Endothelial cell of umbilical vein (primary cell): ENCODE data around the gene ALDH1L1. TPM values are rescaled to one million over a fixed set of nuclear protein-coding genes. Genes with fewer than 3 reads are reported as not detected.

Experiments used
- BruUV-seq: library from RNA; stranded (reverse); fragments of 400-500 nt; replicated peaks from 2 replicates; lab custom pipeline; 2021; lab: Mats Ljungman, UMichigan
- CTCF ChIA-PET: fragments of 300-600, 350-600 bp; sonication (Branson Sonifier 250); formaldehyde crosslinking; loops from one replicate; lab custom pipeline; 2021; ENCODE audit warnings: antibody characterized with exemption, inconsistent platforms; lab: Charles Lee
- POLR2A ChIA-PET: fragments of 300-600, 350-600 bp; sonication (Branson Sonifier 250); formaldehyde crosslinking; loops from one replicate; lab custom pipeline; 2021; ENCODE audit warnings: antibody characterized with exemption, inconsistent platforms; lab: Charles Lee
- DNase-seq: peaks from one replicate; pipeline ENCODE4 v3.0.0-alpha.2; 2011; ENCODE audit warnings: low read depth, low spot score
- FAIRE-seq: peaks from 2 replicates; lab custom pipeline; 2011; peaks lifted over from hg19 to GRCh38; lab: Jason Lieb, UNC
- H2AFZ ChIP-seq: 2 replicates; pipeline ENCODE4 v1.6.0; 2012; ENCODE audit warnings: low read depth, low read length, control low read depth, inconsistent platforms
- H3K27ac ChIP-seq: 2 replicates; pipeline ENCODE4 v1.5.1; 2011; ENCODE audit warnings: low read depth, mild to moderate bottlenecking, control low read depth, low read length, moderate library complexity; ENCODE audit not compliant: insufficient read depth
- H3K27me3 ChIP-seq, 2 experiments: 2 replicates each; pipeline versions ENCODE4 v1.6.0 to v1.6.1; 2011; ENCODE audit warnings: low read length in 2 of 2, mixed read lengths in 1 of 2; ENCODE audit not compliant: control insufficient read depth in 2 of 2, insufficient read depth in 2 of 2
- H3K36me3 ChIP-seq, 2 experiments: 2 replicates in 1 of 2; 3 replicates in 1 of 2; pipeline ENCODE4 v1.5.1; 2011; ENCODE audit warnings: low read length in 2 of 2, mild to moderate bottlenecking in 1 of 2, moderate library complexity in 1 of 2; ENCODE audit not compliant: control insufficient read depth in 2 of 2, insufficient read depth in 2 of 2; ENCODE audit errors: extremely low read depth in 1 of 2
- H3K4me1 ChIP-seq: 3 replicates; pipeline ENCODE4 v1.5.1; 2011; ENCODE audit warnings: mild to moderate bottlenecking, low read length; ENCODE audit not compliant: control insufficient read depth, insufficient read depth; ENCODE audit errors: extremely low read depth
- H3K4me2 ChIP-seq: 2 replicates; pipeline ENCODE4 v1.6.1; 2011; ENCODE audit warnings: low read length, control low read depth, mixed read lengths; ENCODE audit not compliant: insufficient read depth
- H3K4me3 ChIP-seq, 3 experiments: fragments of 200-600 bp in 1 of 3; sonication (generic), shearing (Covaris generic) in 1 of 3; replicated peaks in 1 of 3; 2 replicates each; pipeline ENCODE4 v1.5.1; 2011 to 2016; ENCODE audit warnings: control low read depth in 3 of 3, low read length in 3 of 3, mild to moderate bottlenecking in 2 of 3, inconsistent platforms in 1 of 3, low read depth in 1 of 3, moderate library complexity in 1 of 3; ENCODE audit not compliant: insufficient read depth in 1 of 3
- H3K79me2 ChIP-seq: 2 replicates; pipeline ENCODE4 v1.6.0; 2012; ENCODE audit warnings: low read length, inconsistent platforms; ENCODE audit not compliant: control insufficient read depth, insufficient read depth
- H3K9ac ChIP-seq: replicated peaks from 2 replicates; pipeline ENCODE3; 2011; ENCODE audit warnings: low read length, control low read depth; ENCODE audit not compliant: insufficient read depth; ENCODE audit errors: extremely low read depth
- H3K9me1 ChIP-seq: replicated peaks from 3 replicates; pipeline ENCODE4 v1.6.0; 2011; ENCODE audit warnings: mild to moderate bottlenecking, low read length; ENCODE audit not compliant: control insufficient read depth, insufficient read depth; ENCODE audit errors: extremely low read depth
- H3K9me3 ChIP-seq: replicated peaks from 2 replicates; pipeline ENCODE4 v1.5.1; 2012; ENCODE audit warnings: low read length, inconsistent platforms; ENCODE audit not compliant: control insufficient read depth, insufficient read depth
- H4K20me1 ChIP-seq: replicated peaks from 2 replicates; pipeline ENCODE3; 2011; ENCODE audit warnings: mild to moderate bottlenecking, low read length; ENCODE audit not compliant: control insufficient read depth, insufficient read depth; ENCODE audit errors: extremely low read depth
- GATA2 ChIP-seq: IDR thresholded peaks from 2 replicates; pipeline ENCODE4 v1.7.0; 2011; ENCODE audit warnings: low read depth, mild to moderate bottlenecking, moderate library complexity, mixed read lengths, low read length; ENCODE audit not compliant: insufficient read length, insufficient read depth
- JUN ChIP-seq: IDR thresholded peaks from 2 replicates; pipeline ENCODE4 v1.6.1; 2011; ENCODE audit warnings: borderline replicate concordance, low read depth; ENCODE audit not compliant: insufficient read length, insufficient read depth
- dilution Hi-C: fragments of 300-500 bp; cut with MboI; formaldehyde crosslinking; loops from one replicate; pipeline ENCODE4 v1.15.0; 2019; ENCODE audit warnings: low sequenced_read_pairs; ENCODE audit not compliant: extremely low pct_ligation_motif_present
- intact Hi-C: fragments of 100-400 bp; cut with micrococcal nuclease; formaldehyde crosslinking; loops from one replicate; pipeline ENCODE4 v1.10.0; 2022
- polyA plus RNA-seq, 4 experiments: library from polyadenylated mRNA; depleted of rRNA in 3 of 4; stranded (reverse) in 3 of 4; unstranded in 1 of 4; fragments of >200 nt; gene quantifications; 2 replicates each; pipeline versions ENCODE4 v1.2.1 to v1.2.3, GENCODE V29; 2011 to 2012; ENCODE audit warnings: missing spikeins in 1 of 4
- total RNA-seq: library from RNA; stranded (reverse); gene quantifications from 2 replicates; pipeline ENCODE4 v1.2.3, GENCODE V29; 2021

Gene ALDH1L1
- total and polyA plus RNA-seq, 2 donors (not counting 3 experiments of a cell fraction or from before 2014, with no cell fraction given): not detected

DNA sequence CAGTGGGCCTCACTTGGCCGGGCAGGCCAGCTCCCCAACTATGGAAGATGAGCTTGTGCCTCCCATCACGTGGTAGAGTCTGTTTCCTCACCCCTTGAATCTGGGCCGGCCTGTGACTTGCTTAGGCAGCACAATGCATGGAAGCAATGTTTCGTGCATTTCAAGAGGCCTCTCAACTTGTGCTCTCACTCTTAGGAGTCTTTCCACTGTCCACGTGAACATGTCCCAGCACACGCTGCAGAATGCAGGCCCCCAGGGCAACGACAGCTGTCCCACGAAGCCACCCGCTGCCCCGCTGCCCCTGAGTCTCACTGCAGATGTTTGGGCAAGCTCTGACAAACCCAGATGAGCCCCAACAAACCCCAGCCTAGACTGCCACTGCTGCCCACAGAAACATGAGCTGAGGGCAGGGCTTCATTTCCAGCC, 69.2 kb downstream of the ALDH1L1 start:
- Histone ChIP-seq H3K27ac (no peak overlapping the region), H3K4me2 (no peak overlapping the region), H3K9me1 (no peaks in the 10 kb centered on the region), H3K36me3 (no peaks in the 10 kb centered on the region), H3K27me3 (no peaks in the 10 kb centered on the region), H4K20me1 (no peaks in the 10 kb centered on the region), H3K9me3 (no peaks in the 10 kb centered on the region), H3K9ac (no peak overlapping the region), H2AFZ (no peak overlapping the region), H3K4me1 (no peaks in the 10 kb centered on the region), H3K4me3 (no peak overlapping the region), H3K79me2 (no peaks in the 10 kb centered on the region)
- CTCF ChIA-PET: interaction anchor here (1.2 kb wide), 1 partner anchor 102 kb away, joined by 3 read pairs; no protein-coding TSS in a partner anchor
- DNase-seq (no peak), FAIRE-seq (no peak)
- TF ChIP-seq JUN: no peak
- dilution Hi-C loops (no loop called here), intact Hi-C loops (no loop called here)
- BruUV-seq: no TSS peak
- POLR2A ChIA-PET: no interaction called here

DNA sequence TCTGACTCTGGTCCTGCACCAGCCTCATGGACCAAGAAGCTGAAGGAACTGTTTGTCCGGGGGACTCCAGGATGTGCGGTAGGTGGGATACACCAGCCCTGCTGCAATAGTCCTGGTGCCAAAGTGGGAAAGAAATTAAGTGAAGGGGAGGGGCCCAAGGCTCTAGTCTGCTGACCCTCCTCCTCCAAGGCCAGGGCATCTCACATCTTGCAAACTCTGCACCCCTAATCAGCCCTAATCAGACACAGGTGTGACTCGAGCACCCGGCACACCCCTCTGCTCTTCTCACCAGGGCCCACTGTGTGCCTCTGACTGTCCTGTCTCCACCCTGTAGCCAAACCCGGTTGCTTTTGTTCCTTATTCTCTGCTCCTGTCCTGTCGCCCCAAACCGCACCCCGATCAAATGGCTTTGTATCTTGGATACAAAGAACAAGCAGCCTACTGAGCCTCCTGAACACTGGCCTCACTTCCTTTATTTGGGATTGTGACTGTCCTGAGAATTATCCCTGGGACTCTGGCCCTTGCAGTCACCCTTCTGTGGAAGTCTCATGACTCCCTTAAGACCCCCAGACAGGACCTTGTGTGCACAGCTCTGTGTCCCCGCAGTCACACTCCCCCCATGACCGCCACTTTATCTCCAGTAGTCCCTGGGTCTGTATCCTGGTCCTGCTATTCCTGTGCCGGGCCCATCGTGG, 69.8 kb downstream of the ALDH1L1 start:
- no peaks in the 10 kb centered on the region for H3K9me3 ChIP-seq
- CTCF ChIA-PET: no interaction called here
- no peak overlapping the region for H3K9ac ChIP-seq
- no peak for TF ChIP-seq GATA2
- DNase-seq (no peak), FAIRE-seq (no peak)
- no peaks in the 10 kb centered on the region for H3K9me1 ChIP-seq
- H3K4me3 ChIP-seq: no peak overlapping the region
- H2AFZ ChIP-seq: no peak overlapping the region
- H3K27me3 ChIP-seq: no peaks in the 10 kb centered on the region
- no peaks in the 10 kb centered on the region for H3K79me2 ChIP-seq
- BruUV-seq: no TSS peak
- no peak overlapping the region for H3K27ac ChIP-seq
- intact Hi-C loops (no loop called here), dilution Hi-C loops (no loop called here)
- H3K36me3 ChIP-seq: no peaks in the 10 kb centered on the region
- H3K4me2 ChIP-seq: no peak overlapping the region
- POLR2A ChIA-PET: no interaction called here
- H3K4me1 ChIP-seq: no peaks in the 10 kb centered on the region
- no peaks in the 10 kb centered on the region for H4K20me1 ChIP-seq
